Liver (tissue), 9 donors: ENCODE results near the gene MR1. TPM values are rescaled to one million over a fixed set of nuclear protein-coding genes. Genes with fewer than 3 reads are reported as not detected.

Source experiments
- DNase-seq: peaks from one replicate; pipeline ENCODE4 v3.0.0-alpha.2; 2017; ENCODE audit warnings: low spot score
- H3K27ac ChIP-seq, 2 donors: one replicate each; pipeline ENCODE4 v1.7.0; 2013; ENCODE audit warnings: inconsistent platforms in 2 of 2, low read length in 2 of 2, control low read depth in 1 of 2, low read depth in 1 of 2, mild to moderate bottlenecking in 1 of 2
- H3K27me3 ChIP-seq, 4 donors: one replicate each; pipeline versions ENCODE4 v1.6.1 to v1.7.0; 2013; ENCODE audit warnings: low read length in 3 of 4, inconsistent platforms in 1 of 4, mild to moderate bottlenecking in 1 of 4, moderate library complexity in 1 of 4; ENCODE audit not compliant: control insufficient read depth in 4 of 4, insufficient read depth in 4 of 4
- H3K36me3 ChIP-seq, 4 donors: one replicate each; pipeline versions ENCODE4 v1.6.1 to v1.7.0; 2013; ENCODE audit warnings: low read length in 3 of 4, mild to moderate bottlenecking in 3 of 4, low read depth in 1 of 4, moderate library complexity in 1 of 4; ENCODE audit not compliant: control insufficient read depth in 4 of 4, insufficient read depth in 3 of 4
- H3K4me1 ChIP-seq, 4 donors: one replicate each; pipeline versions ENCODE4 v1.6.1 to v1.7.0; 2013; ENCODE audit warnings: low read length in 3 of 4, mild to moderate bottlenecking in 3 of 4, moderate library complexity in 1 of 4; ENCODE audit not compliant: control insufficient read depth in 4 of 4, insufficient read depth in 4 of 4
- H3K4me3 ChIP-seq, 3 donors: one replicate each; pipeline versions ENCODE4 v1.6.1 to v1.7.0; 2013; ENCODE audit warnings: low read length in 3 of 3, control low read depth in 1 of 3, low read depth in 1 of 3, mild to moderate bottlenecking in 1 of 3
- H3K9ac ChIP-seq, 2 donors: one replicate each; pipeline ENCODE4 v1.7.0; 2013; ENCODE audit warnings: low read length in 2 of 2, mild to moderate bottlenecking in 2 of 2, moderate library complexity in 2 of 2, control low read depth in 1 of 2, low read depth in 1 of 2
- H3K9me3 ChIP-seq, 4 donors: one replicate each; pipeline versions ENCODE4 v1.6.1 to v1.7.0; 2013; ENCODE audit warnings: low read length in 3 of 4; ENCODE audit not compliant: control insufficient read depth in 4 of 4
- ATF3 ChIP-seq: IDR thresholded peaks from 2 replicates; pipeline ENCODE4 v1.6.1; 2016; ENCODE audit warnings: antibody characterized with exemption
- CTCF ChIP-seq: fragments of 150-350 bp; IDR thresholded peaks from 2 replicates; pipeline ENCODE4 v1.5.1; 2017; ENCODE audit warnings: improper control_type of control experiment, low read depth, low read length; ENCODE audit not compliant: missing input control
- FOXA1 ChIP-seq: IDR thresholded peaks from 2 replicates; pipeline ENCODE4 v1.6.1; 2016; ENCODE audit warnings: antibody characterized with exemption
- FOXA2 ChIP-seq: IDR thresholded peaks from 2 replicates; pipeline ENCODE4 v1.6.1; 2016; ENCODE audit warnings: antibody characterized with exemption
- HNF4G ChIP-seq: IDR thresholded peaks from 2 replicates; pipeline ENCODE4 v1.6.1; 2016; ENCODE audit warnings: antibody characterized with exemption
- JUND ChIP-seq, 2 donors: IDR thresholded peaks; 2 replicates each; pipeline ENCODE4 v1.6.1; 2016; ENCODE audit warnings: antibody characterized with exemption in 2 of 2
- RAD21 ChIP-seq, 2 donors: IDR thresholded peaks; 2 replicates each; pipeline ENCODE4 v1.6.1; 2016; ENCODE audit warnings: antibody characterized with exemption in 2 of 2, mild to moderate bottlenecking in 2 of 2
- REST ChIP-seq: IDR thresholded peaks from 2 replicates; pipeline ENCODE4 v1.6.1; 2016; ENCODE audit warnings: antibody characterized with exemption, mild to moderate bottlenecking
- SP1 ChIP-seq: IDR thresholded peaks from 2 replicates; pipeline ENCODE4 v1.6.1; 2018; ENCODE audit warnings: antibody characterized with exemption, mild to moderate bottlenecking
- YY1 ChIP-seq: IDR thresholded peaks from 2 replicates; pipeline ENCODE4 v1.6.1; 2016; ENCODE audit warnings: antibody characterized with exemption, mild to moderate bottlenecking
- ZBTB33 ChIP-seq: IDR thresholded peaks from 2 replicates; pipeline ENCODE4 v1.6.1; 2016; ENCODE audit warnings: antibody characterized with exemption
- WGBS: extraction: QIAGEN DNeasy Blood & Tissue Kit; methylation state at CpG from one replicate; pipeline ENCODE4 v1.1.7; 2013; 5-methylcytosine and 5-hydroxymethylcytosine counted together
- polyA plus RNA-seq, 2 donors: library from polyadenylated mRNA; stranded (reverse) in 1 of 2; unstranded in 1 of 2; fragments of 200-250 nt in 1 of 2; fragments of >200 nt in 1 of 2; fragmentation: Nextera tagmentation in 1 of 2; extraction: Ambion mirVana in 1 of 2; gene quantifications; one replicate each; pipeline versions ENCODE4 v1.2.1 to v1.2.3, GENCODE V29; 2013 to 2015
- total RNA-seq, 2 donors: library from RNA; depleted of rRNA; stranded (reverse); fragments of >200 nt; gene quantifications; one replicate each; pipeline ENCODE4 v1.2.3, GENCODE V29; 2014
- donor health status: healthy.
- donor health status: healthy.
- donor health status: healthy.
- donor health status: healthy.
- donor health status: healthy.

Gene MR1
- total and polyA plus RNA-seq, 4 donors = 5.5 to 8.1 (median 6.1) TPM

- Histone ChIP-seq H3K4me3 (no peak overlapping the region), H3K36me3 (peaks cover 0 to 2% (median 0%) of the 10 kb centered on the region in 4 donors), H3K27me3 (no peaks in the 10 kb centered on the region), H3K9ac (no peak overlapping the region), H3K9me3 (no peaks in the 10 kb centered on the region), H3K4me1 (peaks cover 0 to 6% (median 3%) of the 10 kb centered on the region in 4 donors), H3K27ac (no peak overlapping the region)
- TF ChIP-seq YY1 = no peak
- TF ChIP-seq JUND (IDR thresholded peaks at IDR 0.05) = no peak
- TF ChIP-seq FOXA2 = no peak
- TF ChIP-seq FOXA1 = no peak
- TF ChIP-seq HNF4G = no peak
- TF ChIP-seq RAD21 (IDR thresholded peaks at IDR 0.05) = no peak
- TF ChIP-seq ATF3 = no peak
- no peak for TF ChIP-seq ZBTB33
- WGBS = 93% methylated on average over 4 of the region's 4 CpGs
- DNase-seq = no peak
These were observed 15.6 kb downstream of the MR1 start for GRCh38 chr1:181049378-181049777.

- H3K27me3 ChIP-seq = no peaks in the 10 kb centered on the region
- no peak for DNase-seq
- peaks cover 0 to 2% (median under 1%) of the 10 kb centered on the region in 4 donors for H3K36me3 ChIP-seq
- no peak overlapping the region for H3K9ac ChIP-seq
- TF ChIP-seq ZBTB33 (no peak), SP1 (no peak), CTCF (no peak), HNF4G (no peak), REST (no peak)
- no peak overlapping the region for H3K4me3 ChIP-seq
- H3K4me1 ChIP-seq = no peaks in the 10 kb centered on the region
- no peaks in the 10 kb centered on the region for H3K9me3 ChIP-seq
- H3K27ac ChIP-seq = no peak overlapping the region
These were observed 17.1 kb downstream of the MR1 start for GRCh38 chr1:181050922-181051321.
